H1 (cell line): ENCODE results near the gene TBC1D25. TPM values are rescaled to one million over a fixed set of nuclear protein-coding genes. Genes with fewer than 3 reads are reported as not detected.

Experiments
- CTCF ChIA-PET: fragments of 300-600 bp; sonication (Branson Sonifier 250); formaldehyde crosslinking; loops from one replicate; lab custom pipeline; 2021; ENCODE audit not compliant: partially characterized antibody; lab: Charles Lee
- POLR2A ChIA-PET: fragments of 300-600 bp; sonication (Branson Sonifier 250); formaldehyde crosslinking; loops from one replicate; lab custom pipeline; 2021; ENCODE audit warnings: inconsistent platforms; ENCODE audit not compliant: partially characterized antibody; lab: Charles Lee
- DNase-seq, 2 experiments: peaks; one replicate each; pipeline versions ENCODE4 v3.0.0 to v3.0.0-alpha.2; 2010 to 2022; ENCODE audit warnings: low spot score in 2 of 2, low read depth in 1 of 2, mixed read lengths in 1 of 2
- FAIRE-seq: peaks from 2 replicates; lab custom pipeline; 2011; peaks lifted over from hg19 to GRCh38; lab: Jason Lieb, UNC
- H2AFZ ChIP-seq: 2 replicates; pipeline ENCODE4 v1.8.1; 2012; ENCODE audit warnings: low read length, inconsistent platforms
- H2AK5ac ChIP-seq: 2 replicates; pipeline ENCODE4 v1.6.1; 2013; ENCODE audit warnings: low read depth, low read length
- H2BK120ac ChIP-seq: replicated peaks from 2 replicates; pipeline ENCODE3; 2013; ENCODE audit warnings: low read depth, low read length, inconsistent platforms
- H2BK12ac ChIP-seq: 2 replicates; pipeline ENCODE4 v1.6.1; 2013; ENCODE audit warnings: low read depth, low read length
- H2BK15ac ChIP-seq: 2 replicates; pipeline ENCODE4 v1.6.1; 2013; ENCODE audit warnings: low read length
- H2BK20ac ChIP-seq: 2 replicates; pipeline ENCODE4 v1.6.1; 2013; ENCODE audit warnings: low read length
- H2BK5ac ChIP-seq: 2 replicates; pipeline ENCODE4 v1.6.1; 2013; ENCODE audit warnings: low read depth, low read length
- H3K14ac ChIP-seq: 2 replicates; pipeline ENCODE4 v1.6.1; 2013; ENCODE audit warnings: inconsistent platforms; ENCODE audit not compliant: insufficient read length
- H3K18ac ChIP-seq: 2 replicates; pipeline ENCODE4 v1.6.1; 2013; ENCODE audit warnings: low read length; ENCODE audit errors: extremely low read depth
- H3K23ac ChIP-seq: 2 replicates; pipeline ENCODE4 v1.6.1; 2013; ENCODE audit warnings: inconsistent platforms; ENCODE audit not compliant: insufficient read length
- H3K23me2 ChIP-seq: 2 replicates; pipeline ENCODE4 v1.6.1; 2013; ENCODE audit warnings: low read depth, low read length
- H3K27ac ChIP-seq: 2 replicates; pipeline ENCODE4 v1.6.1; 2011; ENCODE audit warnings: low read depth, low read length, inconsistent platforms
- H3K27me3 ChIP-seq, 4 experiments: replicated peaks in 1 of 4; 1 replicate in 1 of 4; 2 replicates in 3 of 4; pipeline versions ENCODE4 v1.6.1 to v1.8.1; 2011 to 2013; ENCODE audit warnings: low read length in 3 of 4, mild to moderate bottlenecking in 3 of 4, inconsistent platforms in 2 of 4, mixed read lengths in 2 of 4, moderate library complexity in 1 of 4; ENCODE audit not compliant: control insufficient read depth in 3 of 4, insufficient read depth in 3 of 4; ENCODE audit errors: extremely low read depth in 1 of 4
- H3K36me3 ChIP-seq, 4 experiments: 2 replicates each; pipeline versions ENCODE4 v1.6.1 to v1.8.1; 2011 to 2013; ENCODE audit warnings: mild to moderate bottlenecking in 4 of 4, low read length in 3 of 4, moderate library complexity in 2 of 4, control low read depth in 1 of 4, inconsistent platforms in 1 of 4; ENCODE audit not compliant: insufficient read depth in 4 of 4, control insufficient read depth in 2 of 4
- H3K4ac ChIP-seq: replicated peaks from 2 replicates; pipeline ENCODE3; 2013; ENCODE audit warnings: low read length, low read depth, mixed read lengths, inconsistent platforms; ENCODE audit not compliant: insufficient read length
- H3K4me1 ChIP-seq, 4 experiments: replicated peaks in 1 of 4; 1 replicate in 1 of 4; 2 replicates in 3 of 4; pipeline versions ENCODE4 v1.6.1 to v1.8.1; 2011 to 2013; ENCODE audit warnings: low read length in 3 of 4, inconsistent platforms in 2 of 4, mixed read lengths in 1 of 4; ENCODE audit not compliant: insufficient read depth in 4 of 4, control insufficient read depth in 3 of 4
- H3K4me2 ChIP-seq, 2 experiments: 2 replicates each; pipeline versions ENCODE4 v1.6.1 to v1.8.1; 2011 to 2013; ENCODE audit warnings: low read depth in 2 of 2, low read length in 2 of 2, control low read depth in 1 of 2, inconsistent platforms in 1 of 2, mild to moderate bottlenecking in 1 of 2; ENCODE audit not compliant: insufficient read depth in 1 of 2
- H3K4me3 ChIP-seq, 4 experiments: fragments of 200-600, 300-600 bp in 1 of 4; sonication (generic), shearing (Covaris generic), sonication (Bioruptor Twin) in 1 of 4; 2 replicates each; pipeline versions ENCODE4 v1.5.1 to v1.8.1; 2011 to 2016; ENCODE audit warnings: low read length in 4 of 4, low read depth in 3 of 4, control low read depth in 2 of 4, inconsistent platforms in 2 of 4, mild to moderate bottlenecking in 2 of 4, mixed read lengths in 1 of 4, moderate library complexity in 1 of 4; ENCODE audit not compliant: insufficient read depth in 2 of 4; ENCODE audit errors: extremely low read depth in 1 of 4
- H3K56ac ChIP-seq: replicated peaks from 2 replicates; pipeline ENCODE3; 2013; ENCODE audit warnings: low read depth, mild to moderate bottlenecking, mixed read lengths, low read length, inconsistent platforms; ENCODE audit not compliant: insufficient read length
- H3K79me1 ChIP-seq: 2 replicates; pipeline ENCODE4 v1.6.1; 2013; ENCODE audit warnings: low read depth, low read length, control low read depth
- H3K79me2 ChIP-seq, 2 experiments: 2 replicates each; pipeline versions ENCODE4 v1.6.1 to v1.8.1; 2012 to 2013; ENCODE audit warnings: low read length in 2 of 2, mild to moderate bottlenecking in 2 of 2, inconsistent platforms in 1 of 2; ENCODE audit not compliant: insufficient read depth in 2 of 2, control insufficient read depth in 1 of 2
- H3K9ac ChIP-seq, 4 experiments: replicated peaks in 1 of 4; 1 replicate in 1 of 4; 2 replicates in 3 of 4; pipeline versions ENCODE4 v1.6.1 to v1.8.1; 2011 to 2013; ENCODE audit warnings: low read depth in 3 of 4, low read length in 3 of 4, control low read depth in 2 of 4, mild to moderate bottlenecking in 2 of 4, moderate library complexity in 2 of 4, inconsistent platforms in 1 of 4; ENCODE audit errors: extremely low read depth in 1 of 4
- H3K9me3 ChIP-seq, 2 experiments: 2 replicates each; pipeline versions ENCODE4 v1.6.1 to v1.8.1; 2012 to 2013; ENCODE audit warnings: mild to moderate bottlenecking in 2 of 2, moderate library complexity in 2 of 2, control low read depth in 1 of 2, inconsistent platforms in 1 of 2, low read depth in 1 of 2, low read length in 1 of 2, mixed read lengths in 1 of 2; ENCODE audit not compliant: insufficient read depth in 2 of 2
- H4K20me1 ChIP-seq, 2 experiments: replicated peaks in 1 of 2; 2 replicates each; pipeline versions ENCODE3 to v1.8.1; 2011 to 2013; ENCODE audit warnings: inconsistent platforms in 2 of 2, low read length in 2 of 2, mild to moderate bottlenecking in 1 of 2; ENCODE audit not compliant: insufficient read depth in 2 of 2, control insufficient read depth in 1 of 2
- H4K5ac ChIP-seq: 2 replicates; pipeline ENCODE4 v1.6.1; 2013; ENCODE audit warnings: low read length, low read depth, mixed read lengths, inconsistent platforms; ENCODE audit not compliant: insufficient read length
- H4K8ac ChIP-seq: 2 replicates; pipeline ENCODE4 v1.8.0; 2013; ENCODE audit warnings: mild to moderate bottlenecking, moderate library complexity, low read length, inconsistent platforms; ENCODE audit not compliant: insufficient read depth; ENCODE audit errors: extremely low read depth
- H4K91ac ChIP-seq: replicated peaks from 2 replicates; pipeline ENCODE3; 2013; ENCODE audit warnings: low read length, mixed read lengths, inconsistent platforms; ENCODE audit not compliant: insufficient read length
- ATF2 ChIP-seq: IDR thresholded peaks from 2 replicates; pipeline ENCODE4 v1.6.1; 2012; ENCODE audit warnings: low read length, inconsistent platforms
- BRCA1 ChIP-seq: IDR thresholded peaks from 2 replicates; pipeline ENCODE4 v1.6.1; 2012; ENCODE audit warnings: low read depth, low read length, improper control_type of control experiment
- CTBP2 ChIP-seq: IDR thresholded peaks from 2 replicates; pipeline ENCODE4 v1.7.0; 2011; ENCODE audit warnings: borderline replicate concordance, mild to moderate bottlenecking, moderate library complexity, mixed read lengths, low read length; ENCODE audit not compliant: insufficient read depth, insufficient read length
- EGR1 ChIP-seq: IDR thresholded peaks from 2 replicates; pipeline ENCODE4 v1.6.1; 2011; ENCODE audit warnings: low read depth, low read length, borderline replicate concordance
- EP300 ChIP-seq, 2 experiments: IDR thresholded peaks; 1 replicate in 1 of 2; 2 replicates in 1 of 2; pipeline ENCODE4 v1.6.1; 2011 to 2012; ENCODE audit warnings: low read depth in 2 of 2, low read length in 2 of 2, mild to moderate bottlenecking in 2 of 2, borderline replicate concordance in 1 of 2, inconsistent platforms in 1 of 2, moderate library complexity in 1 of 2
- EZH2 ChIP-seq: fragments of 200-600 bp; sonication (generic); IDR thresholded peaks from 2 replicates; pipeline ENCODE4 v1.7.1; 2012; ENCODE audit warnings: low read depth, mild to moderate bottlenecking, moderate library complexity, low read length, inconsistent platforms; ENCODE audit not compliant: severe bottlenecking
- GTF2F1 ChIP-seq: IDR thresholded peaks from 2 replicates; pipeline ENCODE4 v1.6.1; 2012; ENCODE audit warnings: low read depth, low read length, improper control_type of control experiment, borderline replicate concordance
- JUN ChIP-seq: IDR thresholded peaks from 2 replicates; pipeline ENCODE4 v1.6.1; 2011; ENCODE audit warnings: low read depth, mild to moderate bottlenecking, improper control_type of control experiment, low read length
- JUND ChIP-seq: IDR thresholded peaks from 2 replicates; pipeline ENCODE4 v1.6.1; 2011; ENCODE audit warnings: mild to moderate bottlenecking, improper control_type of control experiment, low read length
- POLR2A ChIP-seq, 2 experiments: IDR thresholded peaks; 1 replicate in 1 of 2; 2 replicates in 1 of 2; pipeline ENCODE4 v1.6.1; 2011; ENCODE audit warnings: low read depth in 2 of 2, low read length in 2 of 2, mild to moderate bottlenecking in 2 of 2; ENCODE audit errors: control extremely low read depth in 1 of 2
- POLR2AphosphoS5 ChIP-seq: IDR thresholded peaks from 2 replicates; pipeline ENCODE4 v1.6.1; 2011; ENCODE audit warnings: low read depth, low read length
- SP4 ChIP-seq: IDR thresholded peaks from 2 replicates; pipeline ENCODE4 v1.6.1; 2012; ENCODE audit warnings: low read length, inconsistent platforms
- SUZ12 ChIP-seq: fragments of 200-600 bp; sonication (generic); IDR thresholded peaks from 2 replicates; pipeline ENCODE4 v1.6.1; 2012; ENCODE audit warnings: mild to moderate bottlenecking, inconsistent platforms, low read length, moderate library complexity, mixed read lengths
- WGBS, 2 experiments: shearing (Covaris generic) in 1 of 2; methylation state at CpG; one replicate each; pipeline versions ENCODE4 v1.1.6 to v1.1.7; 2013 to 2015; ENCODE audit warnings: low lambda C conversion rate in 2 of 2, mixed read lengths in 2 of 2, inconsistent platforms in 1 of 2, low coverage in 1 of 2, missing lambda C conversion rate in 1 of 2; ENCODE audit not compliant: insufficient replicate concordance in 2 of 2, insufficient coverage in 1 of 2, insufficient read length in 1 of 2; ENCODE audit errors: extremely low coverage in 1 of 2, missing lambda C conversion rate in 1 of 2; 5-methylcytosine and 5-hydroxymethylcytosine counted together
- polyA plus RNA-seq, 7 experiments: library from polyadenylated mRNA; depleted of rRNA in 3 of 7; stranded (reverse) in 5 of 7; unstranded in 2 of 7; fragments of >200 nt in 5 of 7; fragments of 200-250 nt in 2 of 7; gene quantifications; 1 replicate in 5 of 7; 2 replicates in 1 of 7; 4 replicates in 1 of 7; pipeline versions ENCODE4 v1.2.1 to v1.2.3, GENCODE V29; 2011 to 2013; ENCODE audit warnings: missing spikeins in 2 of 7, mixed read lengths in 2 of 7
- total RNA-seq: library from RNA; stranded (reverse); fragmentation: NEBNext Ultra II Directional; extraction: Animal tissue kit (Norgen Biotek cat#: 25700); gene quantifications from 2 replicates; pipeline ENCODE4 v1.2.1, GENCODE V29; 2021

The TBC1D25 gene
- total and polyA plus RNA-seq, 2 of the 8 experiments (the other 6 are each of a cell fraction or from before 2014, with no cell fraction given), result 6.5 to 6.8 TPM

GRCh38 chrX:48599341-48599740 is 59.8 kb downstream of the TBC1D25 start:
- H2AK5ac ChIP-seq, result no peak overlapping the region
- H4K8ac ChIP-seq, result no peak overlapping the region
- no peak overlapping the region for H3K4ac ChIP-seq
- no peak overlapping the region for H3K56ac ChIP-seq
- no peaks in the 10 kb centered on the region for H3K9me3 ChIP-seq
- H3K14ac ChIP-seq, result no peak overlapping the region
- H3K9ac ChIP-seq, result no peak overlapping the region
- H2BK12ac ChIP-seq, result no peak overlapping the region
- no peak overlapping the region for H4K5ac ChIP-seq
- no peak overlapping the region for H2BK120ac ChIP-seq
- H3K27ac ChIP-seq, result no peak overlapping the region
- peaks cover 0 to 3% (median 1%) of the 10 kb centered on the region in 4 experiments; a peak in 2 of 7 replicates for H3K4me1 ChIP-seq
- H3K36me3 ChIP-seq, result peaks cover 0 to 15% (median 3%) of the 10 kb centered on the region in 4 experiments; a peak in 4 of 8 replicates
- FAIRE-seq (no peak), DNase-seq (no peak)
- H3K23me2 ChIP-seq, result peaks cover 2% of the 10 kb centered on the region; the same call in 1 of the 2 replicates
- no peak overlapping the region for H2BK20ac ChIP-seq
- POLR2A ChIA-PET, result interaction anchor here (1.0 kb wide), 1 partner anchor 25 kb away, joined by 4 read pairs; the partner anchor contains the start of gene RBM3
- WGBS, 2 experiments, result 93% methylated on average over 18 of the region's 20 CpGs; no CpG with 5 or more reads in 1 of the 2 experiments
- H2AFZ ChIP-seq, result no peak overlapping the region
- no peak overlapping the region for H2BK15ac ChIP-seq
- H4K91ac ChIP-seq, result no peak overlapping the region
- H3K4me3 ChIP-seq, result no peak overlapping the region
- H3K79me2 ChIP-seq, result no peaks in the 10 kb centered on the region
- no peak overlapping the region for H3K23ac ChIP-seq
- no peak overlapping the region for H2BK5ac ChIP-seq
- H3K18ac ChIP-seq, result no peak overlapping the region
- no peaks in the 10 kb centered on the region for H3K27me3 ChIP-seq
- H4K20me1 ChIP-seq, result no peaks in the 10 kb centered on the region
- CTCF ChIA-PET, result no interaction called here
- H3K4me2 ChIP-seq, result no peak overlapping the region
- H3K79me1 ChIP-seq, result no peaks in the 10 kb centered on the region
- TF ChIP-seq EZH2 (no peak), SUZ12 (no peak), BRCA1 (no peak), POLR2AphosphoS5 (no peak), JUND (no peak), GTF2F1 (no peak), ATF2 (no peak), EP300 (IDR thresholded peaks at IDR 0.05; ENCODE audit: borderline replicate concordance in 1 of 2, low read depth in 2 of 2, low read length in 2 of 2) (no peak), JUN (no peak), SP4 (no peak), POLR2A (IDR thresholded peaks at IDR 0.05; ENCODE audit: control extremely low read depth in 1 of 2, low read depth in 2 of 2, low read length in 2 of 2) (no peak), CTBP2 (no peak), EGR1 (no peak)
